Activated naive CD4-positive, alpha-beta T cell treated with anti-CD3 and anti-CD28 coated beads, Interleukin-2, amount 50 U/mL, for 16 hours (primary cell): ENCODE results near the gene BSN.

ENCODE experiments used
- DNase-seq: peaks from one replicate; pipeline ENCODE4 v3.0.0-alpha.2; 2020

Gene BSN

GRCh38 chr3:49701388-49702077, 147.3 kb downstream of the BSN start:
- no peak for DNase-seq

- DNase-seq = no peak
Measured at GRCh38 chr3:49702672-49703071, 148.4 kb downstream of the BSN start.

- DNase-seq = peak; percentile 68
Measured at GRCh38 chr3:49703443-49703927, 149.2 kb downstream of the BSN start.

GRCh38 chr3:49703956-49704355, 149.7 kb downstream of the BSN start:
- no peak for DNase-seq

DNA sequence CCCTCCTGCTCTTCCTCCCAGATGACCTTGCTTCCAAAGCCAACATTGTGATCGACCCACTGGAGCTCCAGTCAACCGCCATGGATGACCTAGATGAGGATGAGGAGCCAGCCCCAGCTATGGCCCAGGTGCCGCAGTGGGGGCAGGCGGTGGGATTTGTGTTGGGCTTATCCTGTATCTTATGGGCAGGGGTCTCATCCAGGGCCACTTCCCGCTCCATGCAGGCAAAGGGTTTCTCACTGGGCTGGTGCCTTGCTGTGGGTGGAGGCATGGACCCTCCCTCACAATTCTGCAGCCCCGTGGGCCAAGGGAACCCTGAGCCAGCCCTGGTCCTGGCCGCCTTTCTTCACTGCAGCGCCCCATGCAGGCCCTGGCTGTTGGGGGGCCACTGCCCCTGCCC, 150.4 kb downstream of the BSN start:
- no peak for DNase-seq

GRCh38 chr3:49705390-49705960, 151.2 kb downstream of the BSN start:
- DNase-seq = no peak

- DNase-seq = no peak
Measured at GRCh38 chr3:49706456-49707112, 152.3 kb downstream of the BSN start.

DNA sequence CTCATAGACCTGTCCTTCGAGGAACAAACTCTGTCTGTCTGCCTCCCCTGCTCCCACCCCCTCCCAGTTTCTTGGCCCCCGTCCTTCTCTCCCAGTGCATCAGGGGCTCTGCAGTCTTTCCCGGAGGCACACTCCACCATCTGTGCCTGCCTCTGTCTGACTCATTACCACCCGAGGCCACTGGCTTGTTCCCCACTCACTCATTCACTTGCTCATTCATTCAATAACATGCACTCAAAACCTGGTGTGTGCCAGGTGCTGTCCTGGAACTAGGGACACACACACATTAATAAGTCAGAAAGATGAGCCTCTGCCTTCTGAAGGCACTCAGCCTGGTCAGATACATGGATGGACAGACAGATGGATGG, 152.8 kb downstream of the BSN start:
- no peak for DNase-seq

GRCh38 chr3:49709852-49710251, 155.6 kb downstream of the BSN start:
- no peak for DNase-seq

DNA sequence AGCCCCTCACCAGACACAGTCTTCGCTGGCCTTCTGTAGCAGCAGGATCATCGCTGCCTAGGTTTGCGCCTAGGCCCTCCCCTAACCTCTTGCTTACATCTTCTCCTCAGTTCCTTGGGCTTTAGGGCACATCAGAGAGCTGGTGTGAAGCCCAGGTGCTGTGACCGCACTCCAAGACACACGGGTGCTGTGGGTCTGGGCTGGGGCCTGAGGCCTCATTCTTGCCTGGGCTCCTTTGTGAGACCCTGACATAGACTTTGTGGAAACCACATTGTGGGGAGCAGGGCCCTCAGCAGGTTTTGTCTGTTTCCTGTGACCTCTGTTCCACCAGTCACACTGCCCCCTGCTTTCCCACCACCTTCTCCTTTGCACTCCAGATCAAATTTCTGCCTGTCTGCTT, 157.2 kb downstream of the BSN start:
- DNase-seq = no peak

DNA sequence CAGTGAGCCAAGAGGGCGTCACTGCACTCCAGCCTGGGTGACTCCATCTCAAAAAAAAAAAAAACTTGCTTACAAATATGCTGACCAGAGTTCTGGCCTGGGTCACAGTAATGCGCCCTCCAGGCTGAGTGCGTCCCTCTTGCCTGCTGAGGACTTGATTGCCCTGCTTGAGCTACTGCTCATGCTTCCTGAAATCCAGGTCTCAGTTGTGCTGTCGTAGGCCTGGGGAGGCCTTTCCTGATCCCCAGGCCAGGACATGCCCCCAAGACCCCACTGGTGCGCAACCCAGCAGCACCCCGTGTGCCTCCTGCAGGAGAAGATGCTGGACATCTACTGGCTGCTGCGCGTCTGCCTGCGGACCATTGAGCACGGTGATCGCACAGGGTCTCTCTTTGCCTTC, 157.9 kb downstream of the BSN start:
- no peak for DNase-seq

DNA sequence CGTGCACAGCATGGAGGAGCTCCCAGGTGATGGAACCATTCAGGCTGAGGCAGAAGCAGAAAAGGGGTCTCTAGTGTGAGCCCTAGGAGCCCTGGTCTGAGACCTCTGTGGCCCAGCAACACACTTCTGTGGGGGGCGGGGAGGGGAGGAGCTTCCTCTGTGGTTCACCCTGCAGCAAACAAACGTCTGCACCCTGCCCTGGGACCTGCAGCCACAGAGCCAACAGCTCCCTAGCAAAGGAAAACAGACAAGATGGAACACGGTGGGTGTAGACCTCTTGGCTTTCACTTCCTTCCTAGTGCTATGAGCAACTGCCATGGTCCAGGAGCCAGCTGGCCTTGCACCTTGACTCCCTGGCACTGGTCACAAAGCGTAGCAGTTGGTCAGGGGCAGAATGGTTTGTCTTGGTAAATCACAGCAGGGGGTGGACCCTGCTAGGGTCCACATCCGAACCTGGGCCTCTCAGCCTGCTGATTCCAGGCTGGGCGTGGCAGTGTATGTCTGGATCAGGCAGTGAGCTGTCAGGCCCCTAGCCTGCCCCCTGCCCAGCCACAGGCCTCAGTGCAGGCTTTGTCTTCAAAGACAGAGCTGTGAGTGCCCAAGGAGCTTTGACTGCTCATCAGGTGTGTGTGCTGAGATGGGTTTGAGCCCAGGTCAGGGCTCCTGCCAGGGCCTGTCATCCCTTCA, 158.5 kb downstream of the BSN start:
- no peak for DNase-seq

GRCh38 chr3:49713336-49714105, 159.2 kb downstream of the BSN start:
- no peak for DNase-seq

DNA sequence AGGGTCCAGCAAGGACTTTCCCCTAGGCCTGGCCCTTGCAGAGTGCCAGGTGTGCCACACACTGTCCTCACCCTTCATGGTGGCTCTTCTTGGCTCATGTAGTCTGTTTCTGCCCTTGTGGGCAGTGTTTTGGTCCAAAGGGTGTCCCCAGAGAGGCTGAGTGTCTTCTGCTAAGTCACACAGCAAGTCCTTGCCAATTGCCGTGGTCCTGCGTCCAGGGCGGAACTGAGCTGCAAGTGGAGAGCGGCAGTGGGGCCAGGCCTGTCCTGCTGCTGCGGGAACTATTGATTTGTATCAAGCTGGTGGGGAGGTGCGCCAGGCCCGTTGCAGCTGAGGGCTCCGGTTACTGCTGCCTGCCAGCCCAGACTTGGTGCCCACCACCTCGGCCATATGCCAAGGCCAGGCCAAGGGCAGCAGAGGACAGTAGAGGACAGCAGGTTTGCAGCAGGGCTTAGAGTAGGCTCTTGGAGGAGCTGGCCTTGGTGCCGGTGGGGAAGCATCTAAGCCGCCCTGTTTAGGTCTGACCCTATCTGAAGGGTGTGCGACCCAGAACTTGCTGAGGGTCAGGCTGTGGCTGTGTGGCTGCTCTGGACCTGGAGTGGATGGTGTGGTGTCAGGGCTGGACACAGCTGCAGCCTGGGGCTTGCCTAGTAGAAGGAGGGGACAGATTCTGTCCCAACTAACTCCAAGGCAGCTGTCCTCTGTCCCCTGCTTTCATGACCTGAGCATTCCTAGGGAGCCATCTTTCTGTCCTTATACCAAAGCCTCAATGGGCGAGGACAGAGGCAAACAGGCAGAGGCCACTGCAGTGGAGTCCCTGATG, 160.7 kb downstream of the BSN start:
- DNase-seq = no peak

GRCh38 chr3:49715611-49716121, 161.4 kb downstream of the BSN start:
- no peak for DNase-seq

DNA sequence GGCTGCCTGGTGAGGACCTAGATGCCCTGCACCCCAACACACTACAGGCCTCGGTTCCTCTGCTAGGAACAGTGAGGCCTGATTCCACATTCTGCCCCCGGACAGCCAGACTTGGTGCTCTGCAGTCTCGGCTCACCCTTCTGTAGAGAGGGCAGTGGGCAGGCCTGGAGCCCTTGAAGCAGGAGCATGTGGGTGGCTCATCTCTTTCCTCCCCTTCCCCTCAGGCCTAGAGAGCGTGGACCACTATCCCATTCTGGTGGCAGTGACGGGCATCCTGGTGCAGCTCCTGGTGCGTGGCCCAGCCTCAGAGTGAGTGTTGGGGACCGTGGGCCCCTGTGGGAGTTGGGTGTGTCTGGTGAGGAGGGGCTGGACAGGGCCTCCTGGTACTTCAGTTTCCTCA, 161.9 kb downstream of the BSN start:
- no peak for DNase-seq

DNA sequence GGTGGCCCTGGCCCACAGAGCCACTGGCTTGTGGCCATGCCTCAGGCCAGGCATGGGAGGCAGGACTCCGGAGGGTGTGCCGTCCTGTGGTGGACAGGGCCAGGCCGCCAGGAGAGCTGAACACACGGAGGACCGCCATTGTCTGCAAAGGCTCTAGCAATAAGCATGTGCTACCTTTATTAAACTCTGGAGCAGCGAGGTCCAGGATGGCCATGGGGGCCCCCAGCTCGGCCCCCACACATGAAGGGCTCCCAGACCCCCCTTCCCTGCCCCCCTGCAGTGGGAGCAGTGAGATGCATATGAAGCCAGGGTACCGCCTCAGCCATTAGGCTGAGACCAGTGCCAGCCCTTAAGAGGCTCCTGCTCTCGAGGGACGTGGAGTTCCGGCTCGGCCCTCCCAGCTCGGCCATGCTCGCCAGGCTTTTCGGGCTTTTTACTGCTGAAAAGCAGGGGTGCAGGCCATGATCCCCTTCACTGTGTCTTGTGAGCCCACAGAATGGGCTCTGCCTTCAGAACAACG, 162.5 kb downstream of the BSN start:
- no peak for DNase-seq

DNA sequence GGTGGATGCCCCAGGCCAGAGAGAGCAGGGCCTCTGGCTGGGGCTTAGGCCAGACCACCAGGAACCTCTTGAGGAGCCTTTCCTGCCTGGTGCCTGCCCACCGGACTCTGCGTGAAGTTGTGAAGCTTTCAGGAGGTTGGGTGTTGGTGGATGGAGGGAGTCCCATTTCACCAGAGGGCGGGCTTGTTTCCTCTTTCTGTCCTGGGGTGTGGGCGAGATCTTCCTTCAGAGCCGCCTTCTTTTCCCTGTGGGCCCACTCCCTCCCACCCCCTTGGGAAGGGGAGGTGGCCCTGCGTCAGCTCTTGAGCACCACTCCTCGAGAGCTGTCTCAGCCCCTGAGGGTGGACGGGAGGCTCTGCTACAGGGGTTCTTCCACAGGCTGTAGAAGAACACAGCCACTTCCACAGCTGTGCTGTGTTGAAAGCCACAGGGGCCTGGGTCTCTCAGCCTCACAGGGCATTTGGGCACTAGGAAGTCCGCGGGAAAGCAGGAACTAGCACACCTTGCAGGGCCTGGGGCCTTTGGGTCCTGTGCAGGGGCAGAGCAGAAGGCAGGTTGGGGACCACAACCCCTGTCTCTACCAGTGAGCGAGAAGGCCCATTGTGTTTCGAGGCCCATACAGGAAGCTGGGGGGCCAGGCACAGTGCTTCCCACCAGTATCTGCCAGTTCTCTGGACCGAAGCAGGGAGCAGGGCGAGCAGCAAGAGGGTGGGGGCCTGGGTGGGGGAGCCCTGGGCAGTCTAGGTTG, 163.1 kb downstream of the BSN start:
- no peak for DNase-seq

DNA sequence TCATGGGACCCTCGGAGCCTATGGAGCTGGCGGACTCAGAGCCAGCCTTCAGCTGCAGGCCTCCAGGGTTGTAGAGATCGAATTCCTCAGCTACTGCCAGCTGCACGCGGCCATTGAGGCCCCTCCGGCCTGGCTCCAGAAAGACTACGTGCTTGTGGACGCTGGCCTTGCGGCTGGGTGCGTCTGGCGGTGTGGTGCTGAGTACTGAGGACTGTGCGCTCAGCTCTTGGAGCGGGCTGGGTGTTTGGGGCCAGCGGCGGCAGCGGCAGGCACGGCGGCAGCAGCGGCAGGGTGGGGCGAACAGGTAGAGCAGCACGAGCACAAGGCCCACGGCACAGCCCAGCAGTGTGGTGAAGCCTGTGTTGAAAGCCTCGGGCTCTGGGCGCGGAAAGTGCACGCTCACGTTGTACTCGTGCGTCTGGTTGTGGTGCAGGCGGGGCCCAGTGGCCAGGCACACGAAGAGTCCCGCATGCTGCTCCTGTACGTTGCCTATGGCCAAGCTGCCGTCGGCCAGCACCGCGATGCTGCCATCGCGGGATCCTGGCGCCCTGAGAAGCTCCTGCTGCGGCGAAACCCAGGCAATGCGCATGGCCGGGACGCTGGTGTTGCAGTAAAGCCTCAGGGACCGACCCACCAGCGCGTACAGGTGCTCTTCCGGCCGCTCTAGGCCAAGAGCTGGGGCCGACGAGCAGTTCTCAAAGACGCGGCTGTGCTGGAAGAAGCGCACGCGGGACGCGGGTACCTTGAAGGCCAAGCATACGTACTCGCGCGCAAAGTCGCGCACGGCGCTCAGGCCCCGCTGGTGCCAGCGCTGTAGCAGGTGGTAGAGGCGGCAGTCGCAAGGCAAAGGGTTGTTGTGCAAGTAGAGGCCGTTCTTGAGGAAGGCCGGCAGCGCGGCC, 163.9 kb downstream of the BSN start:
- no peak for DNase-seq

DNA sequence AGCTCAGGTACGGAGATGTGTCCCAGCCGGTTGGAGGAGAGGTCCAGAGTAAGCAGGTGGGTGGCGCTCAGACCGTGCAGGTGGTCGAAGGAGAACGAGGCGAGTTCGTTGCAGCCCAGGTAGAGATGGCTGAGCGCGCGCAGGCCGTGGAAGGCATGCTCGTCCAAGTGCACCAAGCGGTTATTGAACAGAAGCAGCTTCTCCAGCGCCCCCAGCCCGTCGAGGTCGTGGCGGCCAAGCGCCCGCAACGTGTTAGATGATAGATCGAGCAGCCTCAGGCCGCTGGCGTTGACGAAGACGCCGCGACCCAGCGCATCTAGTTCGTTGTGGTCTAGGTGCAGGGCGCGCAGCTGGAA, 164.6 kb downstream of the BSN start:
- DNase-seq = no peak
